Liver (tissue), 9 donors: ENCODE measurements around the gene GALNT4. TPM values are rescaled to one million over a fixed set of nuclear protein-coding genes. Genes with fewer than 3 reads are reported as not detected.

Experiments
- DNase-seq: peaks from one replicate; pipeline ENCODE4 v3.0.0-alpha.2; 2017; ENCODE audit warnings: low spot score
- H3K27ac ChIP-seq, 2 donors: one replicate each; pipeline ENCODE4 v1.7.0; 2013; ENCODE audit warnings: inconsistent platforms in 2 of 2, low read length in 2 of 2, control low read depth in 1 of 2, low read depth in 1 of 2, mild to moderate bottlenecking in 1 of 2
- H3K27me3 ChIP-seq, 4 donors: one replicate each; pipeline versions ENCODE4 v1.6.1 to v1.7.0; 2013; ENCODE audit warnings: low read length in 3 of 4, inconsistent platforms in 1 of 4, mild to moderate bottlenecking in 1 of 4, moderate library complexity in 1 of 4; ENCODE audit not compliant: control insufficient read depth in 4 of 4, insufficient read depth in 4 of 4
- H3K36me3 ChIP-seq, 4 donors: one replicate each; pipeline versions ENCODE4 v1.6.1 to v1.7.0; 2013; ENCODE audit warnings: low read length in 3 of 4, mild to moderate bottlenecking in 3 of 4, low read depth in 1 of 4, moderate library complexity in 1 of 4; ENCODE audit not compliant: control insufficient read depth in 4 of 4, insufficient read depth in 3 of 4
- H3K4me1 ChIP-seq, 4 donors: one replicate each; pipeline versions ENCODE4 v1.6.1 to v1.7.0; 2013; ENCODE audit warnings: low read length in 3 of 4, mild to moderate bottlenecking in 3 of 4, moderate library complexity in 1 of 4; ENCODE audit not compliant: control insufficient read depth in 4 of 4, insufficient read depth in 4 of 4
- H3K4me3 ChIP-seq, 3 donors: one replicate each; pipeline versions ENCODE4 v1.6.1 to v1.7.0; 2013; ENCODE audit warnings: low read length in 3 of 3, control low read depth in 1 of 3, low read depth in 1 of 3, mild to moderate bottlenecking in 1 of 3
- H3K9ac ChIP-seq, 2 donors: one replicate each; pipeline ENCODE4 v1.7.0; 2013; ENCODE audit warnings: low read length in 2 of 2, mild to moderate bottlenecking in 2 of 2, moderate library complexity in 2 of 2, control low read depth in 1 of 2, low read depth in 1 of 2
- H3K9me3 ChIP-seq, 4 donors: one replicate each; pipeline versions ENCODE4 v1.6.1 to v1.7.0; 2013; ENCODE audit warnings: low read length in 3 of 4; ENCODE audit not compliant: control insufficient read depth in 4 of 4
- ATF3 ChIP-seq: IDR thresholded peaks from 2 replicates; pipeline ENCODE4 v1.6.1; 2016; ENCODE audit warnings: antibody characterized with exemption
- CTCF ChIP-seq: fragments of 150-350 bp; IDR thresholded peaks from 2 replicates; pipeline ENCODE4 v1.5.1; 2017; ENCODE audit warnings: improper control_type of control experiment, low read depth, low read length; ENCODE audit not compliant: missing input control
- EGR1 ChIP-seq, 2 donors: IDR thresholded peaks; 2 replicates each; pipeline ENCODE4 v1.6.1; 2016 to 2018; ENCODE audit warnings: antibody characterized with exemption in 2 of 2, low read depth in 2 of 2
- FOXA1 ChIP-seq: IDR thresholded peaks from 2 replicates; pipeline ENCODE4 v1.6.1; 2016; ENCODE audit warnings: antibody characterized with exemption
- FOXA2 ChIP-seq: IDR thresholded peaks from 2 replicates; pipeline ENCODE4 v1.6.1; 2016; ENCODE audit warnings: antibody characterized with exemption
- GABPA ChIP-seq, 2 donors: IDR thresholded peaks in 1 of 2; conservative IDR thresholded peaks in 1 of 2; 2 replicates each; pipeline ENCODE4 v1.6.1; 2016; ENCODE audit warnings: antibody characterized with exemption in 2 of 2, mild to moderate bottlenecking in 1 of 2, moderate library complexity in 1 of 2
- HNF4A ChIP-seq, 2 donors: conservative IDR thresholded peaks; 2 replicates each; pipeline ENCODE4 v1.6.1; 2016; ENCODE audit warnings: antibody characterized with exemption in 2 of 2, mild to moderate bottlenecking in 2 of 2
- HNF4G ChIP-seq: IDR thresholded peaks from 2 replicates; pipeline ENCODE4 v1.6.1; 2016; ENCODE audit warnings: antibody characterized with exemption
- JUND ChIP-seq, 2 donors: IDR thresholded peaks; 2 replicates each; pipeline ENCODE4 v1.6.1; 2016; ENCODE audit warnings: antibody characterized with exemption in 2 of 2
- MAX ChIP-seq: IDR thresholded peaks from 2 replicates; pipeline ENCODE4 v1.6.1; 2016; ENCODE audit warnings: antibody characterized with exemption
- NR2F2 ChIP-seq: IDR thresholded peaks from 2 replicates; pipeline ENCODE4 v1.6.1; 2016; ENCODE audit warnings: antibody characterized with exemption
- RAD21 ChIP-seq, 2 donors: IDR thresholded peaks; 2 replicates each; pipeline ENCODE4 v1.6.1; 2016; ENCODE audit warnings: antibody characterized with exemption in 2 of 2, mild to moderate bottlenecking in 2 of 2
- RXRA ChIP-seq, 2 donors: IDR thresholded peaks; 2 replicates each; pipeline ENCODE4 v1.6.1; 2017 to 2018; ENCODE audit warnings: antibody characterized with exemption in 2 of 2, mild to moderate bottlenecking in 1 of 2
- SP1 ChIP-seq: IDR thresholded peaks from 2 replicates; pipeline ENCODE4 v1.6.1; 2018; ENCODE audit warnings: antibody characterized with exemption, mild to moderate bottlenecking
- TAF1 ChIP-seq: conservative IDR thresholded peaks from 2 replicates; pipeline ENCODE4 v1.6.1; 2016; ENCODE audit warnings: antibody characterized with exemption, mild to moderate bottlenecking
- YY1 ChIP-seq: IDR thresholded peaks from 2 replicates; pipeline ENCODE4 v1.6.1; 2016; ENCODE audit warnings: antibody characterized with exemption, mild to moderate bottlenecking
- ZBTB33 ChIP-seq: IDR thresholded peaks from 2 replicates; pipeline ENCODE4 v1.6.1; 2016; ENCODE audit warnings: antibody characterized with exemption
- WGBS: extraction: QIAGEN DNeasy Blood & Tissue Kit; methylation state at CpG from one replicate; pipeline ENCODE4 v1.1.7; 2013; 5-methylcytosine and 5-hydroxymethylcytosine counted together
- polyA plus RNA-seq, 2 donors: library from polyadenylated mRNA; stranded (reverse) in 1 of 2; unstranded in 1 of 2; fragments of 200-250 nt in 1 of 2; fragments of >200 nt in 1 of 2; fragmentation: Nextera tagmentation in 1 of 2; extraction: Ambion mirVana in 1 of 2; gene quantifications; one replicate each; pipeline versions ENCODE4 v1.2.1 to v1.2.3, GENCODE V29; 2013 to 2015
- total RNA-seq, 2 donors: library from RNA; depleted of rRNA; stranded (reverse); fragments of >200 nt; gene quantifications; one replicate each; pipeline ENCODE4 v1.2.3, GENCODE V29; 2014
- donor health status: healthy.
- donor health status: healthy.
- donor health status: healthy.
- donor health status: healthy.
- donor health status: healthy.

GALNT4 gene
- total and polyA plus RNA-seq, 4 donors: 1.7 to 17.1 (median 5.7) TPM

GRCh38 chr12:89504560-89505346 is 19.8 kb downstream of the GALNT4 start:
- Histone ChIP-seq H3K36me3 (peaks cover 0 to 4% (median under 1%) of the 10 kb centered on the region in 4 donors), H3K27me3 (no peaks in the 10 kb centered on the region), H3K9me3 (no peaks in the 10 kb centered on the region), H3K9ac (no peak overlapping the region), H3K27ac (no peak overlapping the region), H3K4me3 (no peak overlapping the region), H3K4me1 (no peaks in the 10 kb centered on the region)
- 87% methylated on average over 6 of the region's 6 CpGs for WGBS
- no peak for TF ChIP-seq JUND (IDR thresholded peaks at IDR 0.05)
- TF ChIP-seq NR2F2: no peak
- DNase-seq: no peak

- Histone ChIP-seq H3K4me1 (no peaks in the 10 kb centered on the region), H3K4me3 (no peak overlapping the region), H3K27ac (no peak overlapping the region), H3K9me3 (no peaks in the 10 kb centered on the region), H3K36me3 (peaks cover 0 to 6% (median 1%) of the 10 kb centered on the region in 4 donors), H3K27me3 (no peaks in the 10 kb centered on the region), H3K9ac (no peak overlapping the region)
- no peak for DNase-seq
- TF ChIP-seq MAX (no peak), YY1 (no peak), HNF4A (conservative IDR thresholded peaks at IDR 0.05) (no peak), NR2F2 (no peak), JUND (IDR thresholded peaks at IDR 0.05) (no peak), CTCF (no peak), FOXA1 (no peak)
Measured at GRCh38 chr12:89501793-89502192, 22.8 kb downstream of the GALNT4 start.

- H3K4me1 ChIP-seq: no peaks in the 10 kb centered on the region
- TF ChIP-seq HNF4G (no peak), GABPA (IDR thresholded peaks at IDR 0.05 in 1 of 2, conservative IDR thresholded peaks at IDR 0.05 in 1 of 2) (no peak), YY1 (no peak)
- H3K4me3 ChIP-seq: no peak overlapping the region
- no peaks in the 10 kb centered on the region for H3K27me3 ChIP-seq
- WGBS: 99% methylated on average over 19 of the region's 19 CpGs
- no peak overlapping the region for H3K27ac ChIP-seq
- H3K9me3 ChIP-seq: no peaks in the 10 kb centered on the region
- H3K9ac ChIP-seq: no peak overlapping the region
- no peak for DNase-seq
- peaks cover 0 to 6% (median 1%) of the 10 kb centered on the region in 4 donors for H3K36me3 ChIP-seq
Measured at GRCh38 chr12:89499857-89500256, 24.7 kb downstream of the GALNT4 start.

- WGBS: 70% methylated on average over 4 of the region's 4 CpGs
- no peak overlapping the region for H3K27ac ChIP-seq
- no peaks in the 10 kb centered on the region for H3K9me3 ChIP-seq
- peaks cover 0 to 12% (median 2%) of the 10 kb centered on the region in 4 donors for H3K4me1 ChIP-seq
- H3K36me3 ChIP-seq: peaks cover 0 to 6% (median 1%) of the 10 kb centered on the region in 4 donors
- no peaks in the 10 kb centered on the region for H3K27me3 ChIP-seq
- H3K9ac ChIP-seq: no peak overlapping the region
- DNase-seq: no peak
- no peak overlapping the region for H3K4me3 ChIP-seq
- TF ChIP-seq YY1 (no peak), FOXA1 (no peak), EGR1 (IDR thresholded peaks at IDR 0.05; ENCODE audit: low read depth in 2 of 2) (no peak), MAX (no peak), JUND (IDR thresholded peaks at IDR 0.05) (no peak), RXRA (IDR thresholded peaks at IDR 0.05) (no peak), NR2F2 (no peak), RAD21 (IDR thresholded peaks at IDR 0.05) (no peak), HNF4G (no peak), SP1 (no peak), TAF1 (no peak), FOXA2 (no peak), ATF3 (no peak), ZBTB33 (no peak), GABPA (IDR thresholded peaks at IDR 0.05 in 1 of 2, conservative IDR thresholded peaks at IDR 0.05 in 1 of 2) (no peak)
Measured at GRCh38 chr12:89497467-89497866, 27.1 kb downstream of the GALNT4 start.
